ENCODE results near the gene CYP24A1. TPM values are rescaled to one million over a fixed set of nuclear protein-coding genes. Genes with fewer than 3 reads are reported as not detected.

CYP24A1 gene
- total and polyA plus RNA-seq, 4 donors = not detected

- intact Hi-C loops (cut with DNase I) = no loop called here
- no peak overlapping the region for H3K27ac ChIP-seq (ENCODE audit: low read depth in 1 of 2, low read length in 2 of 2)
- no peaks in the 10 kb centered on the region for H3K36me3 ChIP-seq (ENCODE audit: control insufficient read depth in 1 of 2, insufficient read depth in 2 of 2, low read length in 1 of 2)
- no peak for ATAC-seq (ENCODE audit: low FRiP score)
- no peaks in the 10 kb centered on the region for H3K27me3 ChIP-seq (ENCODE audit: control insufficient read depth in 1 of 2, insufficient read depth in 2 of 2, low read length in 1 of 2)
- no peak for DNase-seq
- WGBS, 2 donors = 91 to 98% methylated on average over 9 of the region's 9 CpGs
- H3K4me3 ChIP-seq (ENCODE audit: low read length in 2 of 2) = no peak overlapping the region
- no peaks in the 10 kb centered on the region for H3K9me3 ChIP-seq (ENCODE audit: control insufficient read depth, low read length)
- no peaks in the 10 kb centered on the region for H3K4me1 ChIP-seq (ENCODE audit: control insufficient read depth in 1 of 2, insufficient read depth in 2 of 2, low read length in 2 of 2)
These were observed 8.8 kb downstream of the CYP24A1 start for GRCh38 chr20:54165014-54165413.

GRCh38 chr20:54163402-54163801 is 10.4 kb downstream of the CYP24A1 start:
- ATAC-seq (ENCODE audit: low FRiP score) (no peak), DNase-seq (no peak)
- Histone ChIP-seq H3K4me1 (ENCODE audit: control insufficient read depth in 1 of 2, insufficient read depth in 2 of 2, low read length in 2 of 2) (no peaks in the 10 kb centered on the region), H3K9me3 (ENCODE audit: control insufficient read depth, low read length) (no peaks in the 10 kb centered on the region), H3K27me3 (ENCODE audit: control insufficient read depth in 1 of 2, insufficient read depth in 2 of 2, low read length in 1 of 2) (no peaks in the 10 kb centered on the region), H3K36me3 (ENCODE audit: control insufficient read depth in 1 of 2, insufficient read depth in 2 of 2, low read length in 1 of 2) (no peaks in the 10 kb centered on the region), H3K27ac (ENCODE audit: low read depth in 1 of 2, low read length in 2 of 2) (no peak overlapping the region), H3K4me3 (ENCODE audit: low read length in 2 of 2) (no peak overlapping the region)
- 84 to 85% methylated on average over 5 of the region's 5 CpGs for WGBS, 2 donors
- intact Hi-C loops (cut with DNase I) = no loop called here

GRCh38 chr20:54162378-54163009 is 11.3 kb downstream of the CYP24A1 start:
- no peaks in the 10 kb centered on the region for H3K9me3 ChIP-seq (ENCODE audit: control insufficient read depth, low read length)
- H3K27me3 ChIP-seq (ENCODE audit: control insufficient read depth in 1 of 2, insufficient read depth in 2 of 2, low read length in 1 of 2) = no peaks in the 10 kb centered on the region
- 49 to 54% methylated on average over 16 of the region's 16 CpGs for WGBS, 2 donors
- no peak overlapping the region for H3K27ac ChIP-seq (ENCODE audit: low read depth in 1 of 2, low read length in 2 of 2)
- no peak overlapping the region for H3K4me3 ChIP-seq (ENCODE audit: low read length in 2 of 2)
- intact Hi-C loops (cut with DNase I) = no loop called here
- no peak for ATAC-seq (ENCODE audit: low FRiP score)
- no peaks in the 10 kb centered on the region for H3K36me3 ChIP-seq (ENCODE audit: control insufficient read depth in 1 of 2, insufficient read depth in 2 of 2, low read length in 1 of 2)
- DNase-seq = no peak
- no peaks in the 10 kb centered on the region for H3K4me1 ChIP-seq (ENCODE audit: control insufficient read depth in 1 of 2, insufficient read depth in 2 of 2, low read length in 2 of 2)

- Histone ChIP-seq H3K4me1 (ENCODE audit: control insufficient read depth in 1 of 2, insufficient read depth in 2 of 2, low read length in 2 of 2) (no peaks in the 10 kb centered on the region), H3K4me3 (ENCODE audit: low read length in 2 of 2) (no peak overlapping the region), H3K9me3 (ENCODE audit: control insufficient read depth, low read length) (no peaks in the 10 kb centered on the region), H3K27me3 (ENCODE audit: control insufficient read depth in 1 of 2, insufficient read depth in 2 of 2, low read length in 1 of 2) (no peaks in the 10 kb centered on the region), H3K27ac (ENCODE audit: low read depth in 1 of 2, low read length in 2 of 2) (no peak overlapping the region), H3K36me3 (ENCODE audit: control insufficient read depth in 1 of 2, insufficient read depth in 2 of 2, low read length in 1 of 2) (no peaks in the 10 kb centered on the region)
- intact Hi-C loops (cut with DNase I) = no loop called here
- ATAC-seq (ENCODE audit: low FRiP score) = no peak
- DNase-seq = no peak
- 89 to 91% methylated on average over 4 of the region's 4 CpGs for WGBS, 2 donors
These were observed 12.0 kb downstream of the CYP24A1 start for GRCh38 chr20:54161821-54162149.

GRCh38 chr20:54161008-54161820 is 12.6 kb downstream of the CYP24A1 start:
- intact Hi-C loops (cut with DNase I) = no loop called here
- Histone ChIP-seq H3K36me3 (ENCODE audit: control insufficient read depth in 1 of 2, insufficient read depth in 2 of 2, low read length in 1 of 2) (no peaks in the 10 kb centered on the region), H3K27ac (ENCODE audit: low read depth in 1 of 2, low read length in 2 of 2) (no peak overlapping the region), H3K27me3 (ENCODE audit: control insufficient read depth in 1 of 2, insufficient read depth in 2 of 2, low read length in 1 of 2) (no peaks in the 10 kb centered on the region), H3K4me1 (ENCODE audit: control insufficient read depth in 1 of 2, insufficient read depth in 2 of 2, low read length in 2 of 2) (no peaks in the 10 kb centered on the region), H3K9me3 (ENCODE audit: control insufficient read depth, low read length) (no peaks in the 10 kb centered on the region), H3K4me3 (ENCODE audit: low read length in 2 of 2) (no peak overlapping the region)
- no peak for ATAC-seq (ENCODE audit: low FRiP score)
- 83 to 84% methylated on average over 9 of the region's 9 CpGs for WGBS, 2 donors
- DNase-seq = no peak

GRCh38 chr20:54160065-54161007 is 13.4 kb downstream of the CYP24A1 start:
- 77 to 80% methylated on average over 7 of the region's 7 CpGs for WGBS, 2 donors
- no peaks in the 10 kb centered on the region for H3K9me3 ChIP-seq (ENCODE audit: control insufficient read depth, low read length)
- H3K4me1 ChIP-seq (ENCODE audit: control insufficient read depth in 1 of 2, insufficient read depth in 2 of 2, low read length in 2 of 2) = no peaks in the 10 kb centered on the region
- ATAC-seq (ENCODE audit: low FRiP score) (no peak), DNase-seq (no peak)
- no peak overlapping the region for H3K27ac ChIP-seq (ENCODE audit: low read depth in 1 of 2, low read length in 2 of 2)
- intact Hi-C loops (cut with DNase I) = no loop called here
- no peaks in the 10 kb centered on the region for H3K36me3 ChIP-seq (ENCODE audit: control insufficient read depth in 1 of 2, insufficient read depth in 2 of 2, low read length in 1 of 2)
- no peak overlapping the region for H3K4me3 ChIP-seq (ENCODE audit: low read length in 2 of 2)
- H3K27me3 ChIP-seq (ENCODE audit: control insufficient read depth in 1 of 2, insufficient read depth in 2 of 2, low read length in 1 of 2) = no peaks in the 10 kb centered on the region

- H3K27me3 ChIP-seq (ENCODE audit: control insufficient read depth in 1 of 2, insufficient read depth in 2 of 2, low read length in 1 of 2) = no peaks in the 10 kb centered on the region
- no peak overlapping the region for H3K4me3 ChIP-seq (ENCODE audit: low read length in 2 of 2)
- intact Hi-C loops (cut with DNase I) = no loop called here
- H3K36me3 ChIP-seq (ENCODE audit: control insufficient read depth in 1 of 2, insufficient read depth in 2 of 2, low read length in 1 of 2) = no peaks in the 10 kb centered on the region
- DNase-seq = no peak
- no peaks in the 10 kb centered on the region for H3K9me3 ChIP-seq (ENCODE audit: control insufficient read depth, low read length)
- WGBS, 2 donors = 84 to 85% methylated on average over 8 of the region's 8 CpGs
- no peak overlapping the region for H3K27ac ChIP-seq (ENCODE audit: low read depth in 1 of 2, low read length in 2 of 2)
- H3K4me1 ChIP-seq (ENCODE audit: control insufficient read depth in 1 of 2, insufficient read depth in 2 of 2, low read length in 2 of 2) = no peaks in the 10 kb centered on the region
- ATAC-seq (ENCODE audit: low FRiP score) = no peak
These were observed 14.8 kb downstream of the CYP24A1 start for GRCh38 chr20:54158856-54159418.

GRCh38 chr20:54158226-54158625 is 15.6 kb downstream of the CYP24A1 start:
- DNase-seq (no peak), ATAC-seq (ENCODE audit: low FRiP score) (no peak)
- H3K27me3 ChIP-seq (ENCODE audit: control insufficient read depth in 1 of 2, insufficient read depth in 2 of 2, low read length in 1 of 2) = no peaks in the 10 kb centered on the region
- H3K4me3 ChIP-seq (ENCODE audit: low read length in 2 of 2) = no peak overlapping the region
- H3K4me1 ChIP-seq (ENCODE audit: control insufficient read depth in 1 of 2, insufficient read depth in 2 of 2, low read length in 2 of 2) = no peaks in the 10 kb centered on the region
- H3K9me3 ChIP-seq (ENCODE audit: control insufficient read depth, low read length) = no peaks in the 10 kb centered on the region
- intact Hi-C loops (cut with DNase I) = no loop called here
- WGBS, 2 donors = 67 to 74% methylated on average over 3 of the region's 3 CpGs
- H3K36me3 ChIP-seq (ENCODE audit: control insufficient read depth in 1 of 2, insufficient read depth in 2 of 2, low read length in 1 of 2) = no peaks in the 10 kb centered on the region
- H3K27ac ChIP-seq (ENCODE audit: low read depth in 1 of 2, low read length in 2 of 2) = no peak overlapping the region
